Endothelial cell of umbilical vein (primary cell): ENCODE results near the gene WWC1. TPM values are rescaled to one million over a fixed set of nuclear protein-coding genes. Genes with fewer than 3 reads are reported as not detected.

Experiments
- BruUV-seq: library from RNA; stranded (reverse); fragments of 400-500 nt; replicated peaks from 2 replicates; lab custom pipeline; 2021; lab: Mats Ljungman, UMichigan
- CTCF ChIA-PET: fragments of 300-600, 350-600 bp; sonication (Branson Sonifier 250); formaldehyde crosslinking; loops from one replicate; lab custom pipeline; 2021; ENCODE audit warnings: antibody characterized with exemption, inconsistent platforms; lab: Charles Lee
- POLR2A ChIA-PET: fragments of 300-600, 350-600 bp; sonication (Branson Sonifier 250); formaldehyde crosslinking; loops from one replicate; lab custom pipeline; 2021; ENCODE audit warnings: antibody characterized with exemption, inconsistent platforms; lab: Charles Lee
- DNase-seq: peaks from one replicate; pipeline ENCODE4 v3.0.0-alpha.2; 2011; ENCODE audit warnings: low read depth, low spot score
- FAIRE-seq: peaks from 2 replicates; lab custom pipeline; 2011; peaks lifted over from hg19 to GRCh38; lab: Jason Lieb, UNC
- H2AFZ ChIP-seq: 2 replicates; pipeline ENCODE4 v1.6.0; 2012; ENCODE audit warnings: low read depth, low read length, control low read depth, inconsistent platforms
- H3K27ac ChIP-seq: 2 replicates; pipeline ENCODE4 v1.5.1; 2011; ENCODE audit warnings: low read depth, mild to moderate bottlenecking, control low read depth, low read length, moderate library complexity; ENCODE audit not compliant: insufficient read depth
- H3K27me3 ChIP-seq, 2 experiments: 2 replicates each; pipeline versions ENCODE4 v1.6.0 to v1.6.1; 2011; ENCODE audit warnings: low read length in 2 of 2, mixed read lengths in 1 of 2; ENCODE audit not compliant: control insufficient read depth in 2 of 2, insufficient read depth in 2 of 2
- H3K36me3 ChIP-seq, 2 experiments: 2 replicates in 1 of 2; 3 replicates in 1 of 2; pipeline ENCODE4 v1.5.1; 2011; ENCODE audit warnings: low read length in 2 of 2, mild to moderate bottlenecking in 1 of 2, moderate library complexity in 1 of 2; ENCODE audit not compliant: control insufficient read depth in 2 of 2, insufficient read depth in 2 of 2; ENCODE audit errors: extremely low read depth in 1 of 2
- H3K4me1 ChIP-seq: 3 replicates; pipeline ENCODE4 v1.5.1; 2011; ENCODE audit warnings: mild to moderate bottlenecking, low read length; ENCODE audit not compliant: control insufficient read depth, insufficient read depth; ENCODE audit errors: extremely low read depth
- H3K4me2 ChIP-seq: 2 replicates; pipeline ENCODE4 v1.6.1; 2011; ENCODE audit warnings: low read length, control low read depth, mixed read lengths; ENCODE audit not compliant: insufficient read depth
- H3K4me3 ChIP-seq, 3 experiments: fragments of 200-600 bp in 1 of 3; sonication (generic), shearing (Covaris generic) in 1 of 3; replicated peaks in 1 of 3; 2 replicates each; pipeline ENCODE4 v1.5.1; 2011 to 2016; ENCODE audit warnings: control low read depth in 3 of 3, low read length in 3 of 3, mild to moderate bottlenecking in 2 of 3, inconsistent platforms in 1 of 3, low read depth in 1 of 3, moderate library complexity in 1 of 3; ENCODE audit not compliant: insufficient read depth in 1 of 3
- H3K79me2 ChIP-seq: 2 replicates; pipeline ENCODE4 v1.6.0; 2012; ENCODE audit warnings: low read length, inconsistent platforms; ENCODE audit not compliant: control insufficient read depth, insufficient read depth
- H3K9ac ChIP-seq: replicated peaks from 2 replicates; pipeline ENCODE3; 2011; ENCODE audit warnings: low read length, control low read depth; ENCODE audit not compliant: insufficient read depth; ENCODE audit errors: extremely low read depth
- H3K9me1 ChIP-seq: replicated peaks from 3 replicates; pipeline ENCODE4 v1.6.0; 2011; ENCODE audit warnings: mild to moderate bottlenecking, low read length; ENCODE audit not compliant: control insufficient read depth, insufficient read depth; ENCODE audit errors: extremely low read depth
- H3K9me3 ChIP-seq: replicated peaks from 2 replicates; pipeline ENCODE4 v1.5.1; 2012; ENCODE audit warnings: low read length, inconsistent platforms; ENCODE audit not compliant: control insufficient read depth, insufficient read depth
- H4K20me1 ChIP-seq: replicated peaks from 2 replicates; pipeline ENCODE3; 2011; ENCODE audit warnings: mild to moderate bottlenecking, low read length; ENCODE audit not compliant: control insufficient read depth, insufficient read depth; ENCODE audit errors: extremely low read depth
- EZH2 ChIP-seq: IDR thresholded peaks from 2 replicates; pipeline ENCODE4 v1.6.1; 2012; ENCODE audit warnings: borderline replicate concordance, low read depth, mild to moderate bottlenecking, moderate library complexity, low read length, inconsistent platforms; ENCODE audit not compliant: severe bottlenecking
- FOS ChIP-seq: IDR thresholded peaks from 2 replicates; pipeline ENCODE4 v1.6.1; 2011; ENCODE audit warnings: mild to moderate bottlenecking, low read length, moderate library complexity, borderline replicate concordance; ENCODE audit not compliant: insufficient read depth
- GATA2 ChIP-seq: IDR thresholded peaks from 2 replicates; pipeline ENCODE4 v1.7.0; 2011; ENCODE audit warnings: low read depth, mild to moderate bottlenecking, moderate library complexity, mixed read lengths, low read length; ENCODE audit not compliant: insufficient read length, insufficient read depth
- JUN ChIP-seq: IDR thresholded peaks from 2 replicates; pipeline ENCODE4 v1.6.1; 2011; ENCODE audit warnings: borderline replicate concordance, low read depth; ENCODE audit not compliant: insufficient read length, insufficient read depth
- MYC ChIP-seq: IDR thresholded peaks from one replicate; pipeline ENCODE4 v1.6.1; 2011; ENCODE audit warnings: mild to moderate bottlenecking, low read depth, low read length
- POLR2A ChIP-seq: IDR thresholded peaks from 2 replicates; pipeline ENCODE4 v1.6.1; 2012; ENCODE audit warnings: low read depth, mild to moderate bottlenecking, control low read depth, low read length
- POLR2AphosphoS5 ChIP-seq: IDR thresholded peaks from 2 replicates; pipeline ENCODE4 v1.6.1; 2012; ENCODE audit warnings: low read depth, mild to moderate bottlenecking, control low read depth, low read length, moderate library complexity; ENCODE audit not compliant: insufficient read depth
- dilution Hi-C: fragments of 300-500 bp; cut with MboI; formaldehyde crosslinking; loops from one replicate; pipeline ENCODE4 v1.15.0; 2019; ENCODE audit warnings: low sequenced_read_pairs; ENCODE audit not compliant: extremely low pct_ligation_motif_present
- intact Hi-C: fragments of 100-400 bp; cut with micrococcal nuclease; formaldehyde crosslinking; loops from one replicate; pipeline ENCODE4 v1.10.0; 2022
- polyA plus RNA-seq, 4 experiments: library from polyadenylated mRNA; depleted of rRNA in 3 of 4; stranded (reverse) in 3 of 4; unstranded in 1 of 4; fragments of >200 nt; gene quantifications; 2 replicates each; pipeline versions ENCODE4 v1.2.1 to v1.2.3, GENCODE V29; 2011 to 2012; ENCODE audit warnings: missing spikeins in 1 of 4
- total RNA-seq: library from RNA; stranded (reverse); gene quantifications from 2 replicates; pipeline ENCODE4 v1.2.3, GENCODE V29; 2021
- TF ChIP-seq, protein P1 (sequence below), 2 donors: IDR thresholded peaks; 1 replicate in 1 of 2; 2 replicates in 1 of 2; pipeline ENCODE4 v1.5.1; 2011; ENCODE audit warnings: low read length in 2 of 2, mild to moderate bottlenecking in 2 of 2, moderate library complexity in 2 of 2, control low read depth in 1 of 2, inconsistent platforms in 1 of 2, low read depth in 1 of 2; ENCODE audit not compliant: insufficient read depth in 1 of 2; ENCODE audit errors: extremely low read depth in 1 of 2
- TF ChIP-seq, protein P2 (sequence below): IDR thresholded peaks from 2 replicates; pipeline ENCODE4 v1.6.1; 2011; ENCODE audit not compliant: insufficient read depth, insufficient read length

The WWC1 gene
- total and polyA plus RNA-seq, 2 donors (not counting 3 experiments of a cell fraction or from before 2014, with no cell fraction given), result 0.03 to 0.91 TPM

GRCh38 chr5:168319774-168320173, 28.3 kb downstream of the WWC1 start:
- H3K4me1 ChIP-seq, result peaks cover 4% of the 10 kb centered on the region
- CTCF ChIA-PET, result no interaction called here
- H4K20me1 ChIP-seq, result no peaks in the 10 kb centered on the region
- no peaks in the 10 kb centered on the region for H3K79me2 ChIP-seq
- no peaks in the 10 kb centered on the region for H3K27me3 ChIP-seq
- DNase-seq (no peak), FAIRE-seq (no peak)
- no peaks in the 10 kb centered on the region for H3K9me1 ChIP-seq
- no peak overlapping the region for H2AFZ ChIP-seq
- dilution Hi-C loops, result no loop called here
- no peaks in the 10 kb centered on the region for H3K36me3 ChIP-seq
- TF ChIP-seq FOS (no peak), JUN (no peak), GATA2 (no peak), POLR2AphosphoS5 (no peak), MYC (no peak), EZH2 (no peak), POLR2A (no peak)
- TF ChIP-seq, protein P1, sequence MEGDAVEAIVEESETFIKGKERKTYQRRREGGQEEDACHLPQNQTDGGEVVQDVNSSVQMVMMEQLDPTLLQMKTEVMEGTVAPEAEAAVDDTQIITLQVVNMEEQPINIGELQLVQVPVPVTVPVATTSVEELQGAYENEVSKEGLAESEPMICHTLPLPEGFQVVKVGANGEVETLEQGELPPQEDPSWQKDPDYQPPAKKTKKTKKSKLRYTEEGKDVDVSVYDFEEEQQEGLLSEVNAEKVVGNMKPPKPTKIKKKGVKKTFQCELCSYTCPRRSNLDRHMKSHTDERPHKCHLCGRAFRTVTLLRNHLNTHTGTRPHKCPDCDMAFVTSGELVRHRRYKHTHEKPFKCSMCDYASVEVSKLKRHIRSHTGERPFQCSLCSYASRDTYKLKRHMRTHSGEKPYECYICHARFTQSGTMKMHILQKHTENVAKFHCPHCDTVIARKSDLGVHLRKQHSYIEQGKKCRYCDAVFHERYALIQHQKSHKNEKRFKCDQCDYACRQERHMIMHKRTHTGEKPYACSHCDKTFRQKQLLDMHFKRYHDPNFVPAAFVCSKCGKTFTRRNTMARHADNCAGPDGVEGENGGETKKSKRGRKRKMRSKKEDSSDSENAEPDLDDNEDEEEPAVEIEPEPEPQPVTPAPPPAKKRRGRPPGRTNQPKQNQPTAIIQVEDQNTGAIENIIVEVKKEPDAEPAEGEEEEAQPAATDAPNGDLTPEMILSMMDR (IDR thresholded peaks at IDR 0.05; ENCODE audit: extremely low read depth in 1 of 2, insufficient read depth in 1 of 2, low read depth in 1 of 2, low read length in 2 of 2), result no peak
- TF ChIP-seq, protein P2, sequence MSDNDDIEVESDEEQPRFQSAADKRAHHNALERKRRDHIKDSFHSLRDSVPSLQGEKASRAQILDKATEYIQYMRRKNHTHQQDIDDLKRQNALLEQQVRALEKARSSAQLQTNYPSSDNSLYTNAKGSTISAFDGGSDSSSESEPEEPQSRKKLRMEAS, result no peak
- no peak overlapping the region for H3K4me2 ChIP-seq
- no peaks in the 10 kb centered on the region for H3K9me3 ChIP-seq
- intact Hi-C loops, result no loop called here
- no peak overlapping the region for H3K4me3 ChIP-seq
- no peak overlapping the region for H3K27ac ChIP-seq
- POLR2A ChIA-PET, result no interaction called here
- no TSS peak for BruUV-seq
- no peak overlapping the region for H3K9ac ChIP-seq
